SK-N-MC (cell line): ENCODE measurements around the gene HK2.

Source experiments
- EZH2 ChIP-seq: fragments of 200-600 bp; sonication (generic); IDR thresholded peaks from one replicate; pipeline ENCODE4 v1.6.1; 2017; ENCODE audit warnings: antibody characterized with exemption
- POLR2AphosphoS5 ChIP-seq: IDR thresholded peaks from 2 replicates; pipeline ENCODE4 v1.6.1; 2012; ENCODE audit warnings: mild to moderate bottlenecking, low read depth, low read length, borderline replicate concordance

DNA sequence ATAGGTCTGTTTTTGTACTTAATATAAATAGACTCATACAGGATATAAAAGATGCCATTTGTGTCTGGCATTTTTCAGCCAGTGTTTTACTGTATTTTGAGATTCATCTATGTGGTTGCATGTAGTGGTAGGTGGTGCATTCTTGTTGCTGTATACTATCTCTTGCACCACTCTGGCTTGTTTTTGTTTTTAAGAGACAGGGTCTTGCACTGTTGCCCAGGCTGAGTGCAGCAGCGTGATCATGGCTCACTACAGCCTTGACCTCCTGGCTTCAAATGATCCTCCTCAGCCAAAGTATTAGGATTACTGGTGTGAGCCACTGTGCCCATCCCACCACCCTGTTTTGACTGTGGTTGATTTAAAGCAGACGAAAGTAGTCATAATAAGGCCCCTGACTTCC is 12.6 kb downstream of the HK2 start:
- TF ChIP-seq EZH2 (no peak), POLR2AphosphoS5 (no peak)
